GM12878 (cell line): ENCODE measurements around the gene CCDC91. TPM values are rescaled to one million over a fixed set of nuclear protein-coding genes. Genes with fewer than 3 reads are reported as not detected.

ENCODE experiments used
- ATAC-seq: fragments of 200-7000 bp; cut with Tn5 transposase; 3 replicates; pipeline ENCODE4 v1.9.1; 2020; ENCODE audit warnings: mild to moderate bottlenecking, moderate library complexity
- BruUV-seq: library from RNA; stranded (reverse); fragments of 400-500 nt; replicated peaks from 2 replicates; lab custom pipeline; 2021; lab: Mats Ljungman, UMichigan
- CTCF ChIA-PET: fragments of 300-600 bp; sonication (Branson Sonifier 250); formaldehyde crosslinking; extraction: SDS; loops from one replicate; lab custom pipeline; 2021; ENCODE audit warnings: inconsistent platforms; lab: Yijun Ruan, JAX
- POLR2A ChIA-PET: fragments of 350-600 bp; formaldehyde crosslinking; extraction: SDS; loops from one replicate; lab custom pipeline; 2021; ENCODE audit warnings: inconsistent platforms; lab: Charles Lee
- RAD21 ChIA-PET: fragments of 300-600 bp; sonication (Branson Sonifier 250); formaldehyde crosslinking; loops from one replicate; lab custom pipeline; 2023; ENCODE audit warnings: antibody characterized with exemption; ENCODE audit not compliant: unreplicated experiment; lab: Charles Lee
- SMC1A ChIA-PET: fragments of 300-600 bp; sonication (Branson Sonifier 250); formaldehyde crosslinking; loops from one replicate; lab custom pipeline; 2023; ENCODE audit not compliant: unreplicated experiment, uncharacterized antibody; lab: Charles Lee
- DNase-seq: peaks from one replicate; pipeline ENCODE4 v3.0.0-alpha.2; 2011; ENCODE audit warnings: low read depth, low spot score
- FAIRE-seq: peaks from 3 replicates; lab custom pipeline; 2011; peaks lifted over from hg19 to GRCh38; lab: Jason Lieb, UNC
- H2AFZ ChIP-seq: 2 replicates; pipeline ENCODE4 v1.6.0; 2011; ENCODE audit warnings: low read depth, low read length, control low read depth; ENCODE audit not compliant: control insufficient read depth
- H3K27ac ChIP-seq: 2 replicates; pipeline ENCODE4 v1.5.1; 2011; ENCODE audit warnings: control low read depth; ENCODE audit not compliant: control insufficient read depth, insufficient read depth
- H3K27me3 ChIP-seq, 2 experiments: replicated peaks in 1 of 2; 2 replicates each; pipeline versions ENCODE4 v1.6.0 to v1.6.1; 2011; ENCODE audit warnings: low read length in 1 of 2; ENCODE audit not compliant: control insufficient read depth in 2 of 2, insufficient read depth in 2 of 2
- H3K36me3 ChIP-seq, 2 experiments: 2 replicates each; pipeline ENCODE4 v1.5.1; 2011; ENCODE audit warnings: low read length in 1 of 2; ENCODE audit not compliant: control insufficient read depth in 2 of 2, insufficient read depth in 2 of 2
- H3K4me1 ChIP-seq: 2 replicates; pipeline ENCODE4 v1.6.1; 2011; ENCODE audit warnings: mild to moderate bottlenecking, low read length, moderate library complexity, mixed read lengths; ENCODE audit not compliant: control insufficient read depth, insufficient read depth
- H3K4me2 ChIP-seq: 2 replicates; pipeline ENCODE4 v1.6.0; 2011; ENCODE audit warnings: control low read depth; ENCODE audit not compliant: control insufficient read depth, insufficient read depth
- H3K4me3 ChIP-seq: fragments of 200-600 bp; sonication (generic); 2 replicates; pipeline ENCODE4 v1.5.1; 2016
- H3K79me2 ChIP-seq: 2 replicates; pipeline ENCODE4 v1.6.0; 2011; ENCODE audit warnings: low read length; ENCODE audit not compliant: control insufficient read depth, insufficient read depth
- H3K9ac ChIP-seq: 2 replicates; pipeline ENCODE4 v1.8.0; 2011; ENCODE audit warnings: low read length, control low read depth, mixed read lengths; ENCODE audit not compliant: control insufficient read depth, insufficient read depth
- H3K9me3 ChIP-seq: replicated peaks from 3 replicates; pipeline ENCODE4 v1.5.1; 2011; ENCODE audit warnings: mild to moderate bottlenecking, low read length; ENCODE audit not compliant: control insufficient read depth, insufficient read depth
- H4K20me1 ChIP-seq: 2 replicates; pipeline ENCODE4 v1.6.0; 2011; ENCODE audit not compliant: control insufficient read depth, insufficient read depth
- ASH2L ChIP-seq: fragments of 300-600, 200-600 bp; sonication (generic); IDR thresholded peaks from 2 replicates; pipeline ENCODE4 v1.6.1; 2017; ENCODE audit warnings: low read depth, mild to moderate bottlenecking, borderline replicate concordance
- BMI1 ChIP-seq: fragments of 450-650 bp; IDR thresholded peaks from 2 replicates; pipeline ENCODE4 v1.6.1; 2016; ENCODE audit warnings: mild to moderate bottlenecking, moderate library complexity, borderline replicate concordance
- HDAC2 ChIP-seq: fragments of 200-600 bp; sonication (generic); IDR thresholded peaks from 2 replicates; pipeline ENCODE4 v1.6.1; 2017
- MEF2A ChIP-seq: IDR thresholded peaks from 2 replicates; pipeline ENCODE4 v1.6.1; 2011; ENCODE audit warnings: low read depth, mild to moderate bottlenecking, low read length, moderate library complexity; ENCODE audit not compliant: insufficient read depth
- SUPT20H ChIP-seq: IDR thresholded peaks from 2 replicates; pipeline ENCODE4 v1.6.1; 2011; ENCODE audit warnings: low read depth, mild to moderate bottlenecking, low read length, moderate library complexity, borderline replicate concordance; ENCODE audit not compliant: control insufficient read depth
- ZNF217 ChIP-seq: fragments of 450-650 bp; IDR thresholded peaks from 2 replicates; pipeline ENCODE4 v1.6.1; 2017; ENCODE audit warnings: antibody characterized with exemption, mild to moderate bottlenecking
- in situ Hi-C: fragments of 300-500 bp; cut with MboI; formaldehyde crosslinking; loops from 9 replicates; pipeline ENCODE4 v1.14.3; 2018; ENCODE audit warnings: mixed read lengths
- intact Hi-C: fragments of 100-400 bp; cut with micrococcal nuclease; formaldehyde crosslinking; loops from one replicate; pipeline ENCODE4 v1.14.2; 2022; ENCODE audit not compliant: unreplicated experiment
- polyA plus RNA-seq, 11 experiments: library from polyadenylated mRNA; depleted of rRNA in 4 of 11; unstranded in 6 of 11; stranded (reverse) in 5 of 11; fragments of >200 nt; fragmentation: Nextera tagmentation in 4 of 11; fragmentation: Illumina TruSeq in 1 of 11; extraction: Ambion mirVana in 4 of 11; extraction: Trizol in 1 of 11; gene quantifications; 1 replicate in 1 of 11; 2 replicates in 10 of 11; pipeline versions ENCODE4 v1.2.1 to v1.2.3, GENCODE V29; 2011 to 2016; ENCODE audit warnings: inconsistent platforms in 2 of 11, missing spikeins in 2 of 11, low read depth in 1 of 11
- total RNA-seq, 4 experiments: library from RNA; depleted of rRNA in 3 of 4; stranded (reverse); fragments of >200 nt in 3 of 4; fragmentation: Illumina TruSeq in 1 of 4; extraction: Trizol in 1 of 4; gene quantifications; 2 replicates each; pipeline versions ENCODE4 v1.2.1 to v1.2.3, GENCODE V29; 2013 to 2021
- TF ChIP-seq, protein P1 (sequence below): fragments of 450-650 bp; formaldehyde crosslinking; IDR thresholded peaks from 2 replicates; pipeline ENCODE4 v1.5.0; 2022; ENCODE audit warnings: mild to moderate bottlenecking, missing genetic modification characterization
- TF ChIP-seq, protein P2 (sequence below): fragments of 450-650 bp; IDR thresholded peaks from 2 replicates; pipeline ENCODE4 v1.6.1; 2017; ENCODE audit warnings: mild to moderate bottlenecking
- TF ChIP-seq, protein P3 (sequence below): IDR thresholded peaks from 2 replicates; pipeline ENCODE4 v1.6.1; 2012; ENCODE audit warnings: low read length, inconsistent platforms
- TF ChIP-seq, protein P4 (sequence below): fragments of 450-650 bp; conservative IDR thresholded peaks from 2 replicates; pipeline ENCODE4 v1.6.1; 2017; ENCODE audit warnings: mild to moderate bottlenecking, moderate library complexity
- TF ChIP-seq, protein P5 (sequence below): fragments of 450-650 bp; formaldehyde crosslinking; IDR thresholded peaks from 2 replicates; pipeline ENCODE4 v1.4.0; 2020; ENCODE audit warnings: mild to moderate bottlenecking, moderate library complexity

CCDC91 gene
- total and polyA plus RNA-seq, 10 of the 15 experiments (the other 5 are each of a cell fraction or from before 2014, with no cell fraction given) = 6.1 to 24.9 (median 16.5) TPM

DNA sequence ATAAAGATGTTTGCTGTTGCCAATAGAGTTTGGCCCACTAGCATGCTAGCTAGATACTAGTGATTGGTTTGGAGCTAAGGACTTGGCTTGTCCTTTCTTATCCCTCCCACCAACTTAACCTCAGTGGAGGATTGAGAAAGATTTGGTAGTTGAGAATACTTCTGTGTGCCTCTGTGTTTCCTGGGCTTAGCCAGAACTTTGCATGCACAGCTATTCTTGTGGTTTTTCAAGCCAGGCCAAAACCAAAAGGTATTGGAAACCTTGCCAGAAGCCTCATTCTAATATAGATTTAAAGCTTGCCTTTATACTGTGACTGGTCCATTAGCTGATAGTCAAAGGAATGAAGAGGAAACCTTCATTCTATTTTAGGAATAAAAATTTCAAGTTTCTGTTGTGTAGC, 188.5 kb downstream of the CCDC91 start:
- RAD21 ChIA-PET = no interaction called here
- no peaks in the 10 kb centered on the region for H3K79me2 ChIP-seq
- CTCF ChIA-PET = interaction anchor here (0.6 to 1.2 kb wide), 2 partner anchors 13 to 559 kb away, joined by 3 to 5 read pairs; no protein-coding TSS in a partner anchor
- H3K4me3 ChIP-seq = no peak overlapping the region
- H3K4me2 ChIP-seq = no peak overlapping the region
- BruUV-seq = no TSS peak
- H3K27ac ChIP-seq = no peak overlapping the region
- H4K20me1 ChIP-seq = no peaks in the 10 kb centered on the region
- H3K9me3 ChIP-seq = no peaks in the 10 kb centered on the region; the same call in 2 of the 3 replicates
- ATAC-seq = peak; percentile 22; the same call in 1 of the 3 replicates
- no peak for FAIRE-seq
- in situ Hi-C loops (no loop called here), intact Hi-C loops (no loop called here)
- POLR2A ChIA-PET = no interaction called here
- SMC1A ChIA-PET = interaction anchor here (1.0 kb wide), 1 partner anchor 13 kb away, joined by 3 read pairs; no protein-coding TSS in a partner anchor
- no peak for DNase-seq
- H3K36me3 ChIP-seq = no peaks in the 10 kb centered on the region
- H3K9ac ChIP-seq = no peak overlapping the region
- H3K4me1 ChIP-seq = no peaks in the 10 kb centered on the region
- no peak overlapping the region for H2AFZ ChIP-seq
- H3K27me3 ChIP-seq = no peaks in the 10 kb centered on the region
- no peak for TF ChIP-seq BMI1
- TF ChIP-seq, protein P1, sequence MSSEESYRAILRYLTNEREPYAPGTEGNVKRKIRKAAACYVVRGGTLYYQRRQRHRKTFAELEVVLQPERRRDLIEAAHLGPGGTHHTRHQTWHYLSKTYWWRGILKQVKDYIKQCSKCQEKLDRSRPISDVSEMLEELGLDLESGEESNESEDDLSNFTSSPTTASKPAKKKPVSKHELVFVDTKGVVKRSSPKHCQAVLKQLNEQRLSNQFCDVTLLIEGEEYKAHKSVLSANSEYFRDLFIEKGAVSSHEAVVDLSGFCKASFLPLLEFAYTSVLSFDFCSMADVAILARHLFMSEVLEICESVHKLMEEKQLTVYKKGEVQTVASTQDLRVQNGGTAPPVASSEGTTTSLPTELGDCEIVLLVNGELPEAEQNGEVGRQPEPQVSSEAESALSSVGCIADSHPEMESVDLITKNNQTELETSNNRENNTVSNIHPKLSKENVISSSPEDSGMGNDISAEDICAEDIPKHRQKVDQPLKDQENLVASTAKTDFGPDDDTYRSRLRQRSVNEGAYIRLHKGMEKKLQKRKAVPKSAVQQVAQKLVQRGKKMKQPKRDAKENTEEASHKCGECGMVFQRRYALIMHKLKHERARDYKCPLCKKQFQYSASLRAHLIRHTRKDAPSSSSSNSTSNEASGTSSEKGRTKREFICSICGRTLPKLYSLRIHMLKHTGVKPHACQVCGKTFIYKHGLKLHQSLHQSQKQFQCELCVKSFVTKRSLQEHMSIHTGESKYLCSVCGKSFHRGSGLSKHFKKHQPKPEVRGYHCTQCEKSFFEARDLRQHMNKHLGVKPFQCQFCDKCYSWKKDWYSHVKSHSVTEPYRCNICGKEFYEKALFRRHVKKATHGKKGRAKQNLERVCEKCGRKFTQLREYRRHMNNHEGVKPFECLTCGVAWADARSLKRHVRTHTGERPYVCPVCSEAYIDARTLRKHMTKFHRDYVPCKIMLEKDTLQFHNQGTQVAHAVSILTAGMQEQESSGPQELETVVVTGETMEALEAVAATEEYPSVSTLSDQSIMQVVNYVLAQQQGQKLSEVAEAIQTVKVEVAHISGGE (CRISPR knock-in tag) = no peak
- TF ChIP-seq, protein P2, sequence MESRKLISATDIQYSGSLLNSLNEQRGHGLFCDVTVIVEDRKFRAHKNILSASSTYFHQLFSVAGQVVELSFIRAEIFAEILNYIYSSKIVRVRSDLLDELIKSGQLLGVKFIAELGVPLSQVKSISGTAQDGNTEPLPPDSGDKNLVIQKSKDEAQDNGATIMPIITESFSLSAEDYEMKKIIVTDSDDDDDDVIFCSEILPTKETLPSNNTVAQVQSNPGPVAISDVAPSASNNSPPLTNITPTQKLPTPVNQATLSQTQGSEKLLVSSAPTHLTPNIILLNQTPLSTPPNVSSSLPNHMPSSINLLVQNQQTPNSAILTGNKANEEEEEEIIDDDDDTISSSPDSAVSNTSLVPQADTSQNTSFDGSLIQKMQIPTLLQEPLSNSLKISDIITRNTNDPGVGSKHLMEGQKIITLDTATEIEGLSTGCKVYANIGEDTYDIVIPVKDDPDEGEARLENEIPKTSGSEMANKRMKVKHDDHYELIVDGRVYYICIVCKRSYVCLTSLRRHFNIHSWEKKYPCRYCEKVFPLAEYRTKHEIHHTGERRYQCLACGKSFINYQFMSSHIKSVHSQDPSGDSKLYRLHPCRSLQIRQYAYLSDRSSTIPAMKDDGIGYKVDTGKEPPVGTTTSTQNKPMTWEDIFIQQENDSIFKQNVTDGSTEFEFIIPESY = no peak
- no peak for TF ChIP-seq SUPT20H
- TF ChIP-seq, protein P3, sequence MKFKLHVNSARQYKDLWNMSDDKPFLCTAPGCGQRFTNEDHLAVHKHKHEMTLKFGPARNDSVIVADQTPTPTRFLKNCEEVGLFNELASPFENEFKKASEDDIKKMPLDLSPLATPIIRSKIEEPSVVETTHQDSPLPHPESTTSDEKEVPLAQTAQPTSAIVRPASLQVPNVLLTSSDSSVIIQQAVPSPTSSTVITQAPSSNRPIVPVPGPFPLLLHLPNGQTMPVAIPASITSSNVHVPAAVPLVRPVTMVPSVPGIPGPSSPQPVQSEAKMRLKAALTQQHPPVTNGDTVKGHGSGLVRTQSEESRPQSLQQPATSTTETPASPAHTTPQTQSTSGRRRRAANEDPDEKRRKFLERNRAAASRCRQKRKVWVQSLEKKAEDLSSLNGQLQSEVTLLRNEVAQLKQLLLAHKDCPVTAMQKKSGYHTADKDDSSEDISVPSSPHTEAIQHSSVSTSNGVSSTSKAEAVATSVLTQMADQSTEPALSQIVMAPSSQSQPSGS = no peak
- no peak for TF ChIP-seq HDAC2
- no peak for TF ChIP-seq ASH2L
- TF ChIP-seq ZNF217 = no peak
- TF ChIP-seq, protein P4, sequence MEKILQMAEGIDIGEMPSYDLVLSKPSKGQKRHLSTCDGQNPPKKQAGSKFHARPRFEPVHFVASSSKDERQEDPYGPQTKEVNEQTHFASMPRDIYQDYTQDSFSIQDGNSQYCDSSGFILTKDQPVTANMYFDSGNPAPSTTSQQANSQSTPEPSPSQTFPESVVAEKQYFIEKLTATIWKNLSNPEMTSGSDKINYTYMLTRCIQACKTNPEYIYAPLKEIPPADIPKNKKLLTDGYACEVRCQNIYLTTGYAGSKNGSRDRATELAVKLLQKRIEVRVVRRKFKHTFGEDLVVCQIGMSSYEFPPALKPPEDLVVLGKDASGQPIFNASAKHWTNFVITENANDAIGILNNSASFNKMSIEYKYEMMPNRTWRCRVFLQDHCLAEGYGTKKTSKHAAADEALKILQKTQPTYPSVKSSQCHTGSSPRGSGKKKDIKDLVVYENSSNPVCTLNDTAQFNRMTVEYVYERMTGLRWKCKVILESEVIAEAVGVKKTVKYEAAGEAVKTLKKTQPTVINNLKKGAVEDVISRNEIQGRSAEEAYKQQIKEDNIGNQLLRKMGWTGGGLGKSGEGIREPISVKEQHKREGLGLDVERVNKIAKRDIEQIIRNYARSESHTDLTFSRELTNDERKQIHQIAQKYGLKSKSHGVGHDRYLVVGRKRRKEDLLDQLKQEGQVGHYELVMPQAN = no peak
- TF ChIP-seq MEF2A = no peak
- TF ChIP-seq, protein P5, sequence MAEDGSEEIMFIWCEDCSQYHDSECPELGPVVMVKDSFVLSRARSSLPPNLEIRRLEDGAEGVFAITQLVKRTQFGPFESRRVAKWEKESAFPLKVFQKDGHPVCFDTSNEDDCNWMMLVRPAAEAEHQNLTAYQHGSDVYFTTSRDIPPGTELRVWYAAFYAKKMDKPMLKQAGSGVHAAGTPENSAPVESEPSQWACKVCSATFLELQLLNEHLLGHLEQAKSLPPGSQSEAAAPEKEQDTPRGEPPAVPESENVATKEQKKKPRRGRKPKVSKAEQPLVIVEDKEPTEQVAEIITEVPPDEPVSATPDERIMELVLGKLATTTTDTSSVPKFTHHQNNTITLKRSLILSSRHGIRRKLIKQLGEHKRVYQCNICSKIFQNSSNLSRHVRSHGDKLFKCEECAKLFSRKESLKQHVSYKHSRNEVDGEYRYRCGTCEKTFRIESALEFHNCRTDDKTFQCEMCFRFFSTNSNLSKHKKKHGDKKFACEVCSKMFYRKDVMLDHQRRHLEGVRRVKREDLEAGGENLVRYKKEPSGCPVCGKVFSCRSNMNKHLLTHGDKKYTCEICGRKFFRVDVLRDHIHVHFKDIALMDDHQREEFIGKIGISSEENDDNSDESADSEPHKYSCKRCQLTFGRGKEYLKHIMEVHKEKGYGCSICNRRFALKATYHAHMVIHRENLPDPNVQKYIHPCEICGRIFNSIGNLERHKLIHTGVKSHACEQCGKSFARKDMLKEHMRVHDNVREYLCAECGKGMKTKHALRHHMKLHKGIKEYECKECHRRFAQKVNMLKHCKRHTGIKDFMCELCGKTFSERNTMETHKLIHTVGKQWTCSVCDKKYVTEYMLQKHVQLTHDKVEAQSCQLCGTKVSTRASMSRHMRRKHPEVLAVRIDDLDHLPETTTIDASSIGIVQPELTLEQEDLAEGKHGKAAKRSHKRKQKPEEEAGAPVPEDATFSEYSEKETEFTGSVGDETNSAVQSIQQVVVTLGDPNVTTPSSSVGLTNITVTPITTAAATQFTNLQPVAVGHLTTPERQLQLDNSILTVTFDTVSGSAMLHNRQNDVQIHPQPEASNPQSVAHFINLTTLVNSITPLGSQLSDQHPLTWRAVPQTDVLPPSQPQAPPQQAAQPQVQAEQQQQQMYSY (CRISPR knock-in tag) = no peak
